ENCODE measurements around the gene NRF1. TPM values are rescaled to one million over a fixed set of nuclear protein-coding genes. Genes with fewer than 3 reads are reported as not detected.

NRF1 gene
- total RNA-seq, 1 experiment from 2014 or later = 25.9 TPM

DNA sequence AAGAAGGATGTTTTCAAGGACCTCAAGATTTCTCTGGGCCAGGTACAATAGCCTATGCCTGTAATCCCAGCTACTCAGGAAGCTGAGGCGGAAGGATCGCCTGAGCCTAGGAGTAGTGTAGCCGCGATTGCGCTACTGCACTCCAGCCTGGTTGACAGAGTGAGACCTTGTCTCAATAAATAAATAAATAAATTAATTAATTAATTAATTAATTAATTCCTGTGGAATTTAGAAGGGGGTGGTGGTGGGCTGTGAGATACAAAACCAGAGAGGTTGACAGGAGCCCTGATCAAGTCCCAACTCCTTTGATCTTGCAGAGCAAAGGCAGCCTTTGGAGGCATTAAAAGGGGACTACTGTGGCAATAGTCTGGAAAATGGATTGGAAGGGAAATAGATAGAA is 39.3 kb upstream of the NRF1 start:
- H3K4me1 ChIP-seq (ENCODE audit: control insufficient read depth in 1 of 2, insufficient read depth in 2 of 2, low read length in 2 of 2) = peaks cover 13 to 16% of the 10 kb centered on the region in 2 experiments

DNA sequence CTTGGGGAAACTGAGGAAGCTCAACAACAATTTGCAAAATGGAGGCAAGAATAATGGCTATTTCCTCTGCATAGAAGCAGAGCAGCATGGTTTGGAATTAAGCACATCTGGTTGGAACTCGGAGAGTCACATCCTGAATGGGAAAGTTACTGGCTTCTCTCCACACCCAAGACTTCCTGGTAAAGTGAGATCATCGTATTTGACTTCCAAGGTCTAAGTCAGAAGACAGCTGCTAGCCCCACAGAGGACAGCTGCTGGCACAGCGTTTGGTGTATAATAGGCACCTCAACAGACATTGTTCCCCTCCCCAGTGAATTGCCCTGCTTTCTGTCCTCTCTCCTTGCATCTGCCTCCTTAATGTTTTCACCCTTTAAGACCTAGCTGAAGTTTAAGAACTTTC is 37.0 kb upstream of the NRF1 start:
- Histone ChIP-seq H3K9me2 (ENCODE audit: insufficient read depth) (no peaks in the 10 kb centered on the region), H2AFZ (ENCODE audit: low read depth, low read length, poor library complexity, severe bottlenecking) (no peak overlapping the region), H3K9me3 (ENCODE audit: control insufficient read depth in 1 of 2, insufficient read depth in 1 of 2, low read depth in 1 of 2, low read length in 2 of 2) (peaks cover 0 to 3% of the 10 kb centered on the region in 2 experiments; a peak in 2 of 4 replicates), H3K9ac (ENCODE audit: low read length) (no peak overlapping the region), H3K4me2 (ENCODE audit: low read length) (no peak overlapping the region), H4K20me1 (ENCODE audit: insufficient read depth) (no peaks in the 10 kb centered on the region), H3K27me3 (ENCODE audit: insufficient read depth, low read length) (no peaks in the 10 kb centered on the region), H3K4me1 (ENCODE audit: control insufficient read depth in 1 of 2, insufficient read depth in 2 of 2, low read length in 2 of 2) (peaks cover 8 to 11% of the 10 kb centered on the region in 2 experiments; a peak in 3 of 4 replicates), H3K27ac (ENCODE audit: low read depth, low read length) (no peak overlapping the region), H3K4me3 (replicated peaks in 1 of 2; ENCODE audit: low read depth in 1 of 2, low read length in 2 of 2) (no peak overlapping the region), H3K79me2 (ENCODE audit: insufficient read depth, low read length) (no peaks in the 10 kb centered on the region), H3K36me3 (ENCODE audit: control insufficient read depth in 1 of 2, insufficient read depth in 2 of 2, low read length in 2 of 2) (no peaks in the 10 kb centered on the region)
- ChIA-PET POLR2A (no interaction called here), RAD21 (ENCODE audit: low non-redundant PET in 1 of 2, low total read pairs in 2 of 2, uncharacterized antibody in 2 of 2, unreplicated experiment in 2 of 2) (no interaction called here), CTCF (no interaction called here)
- DNase-seq (ENCODE audit: low read depth, low spot score) (no peak), ATAC-seq (no peak)
- no TSS peak for BruUV-seq (replicated peaks)
- intact Hi-C loops (cut with micrococcal nuclease) = no loop called here
- TF ChIP-seq, protein P1, sequence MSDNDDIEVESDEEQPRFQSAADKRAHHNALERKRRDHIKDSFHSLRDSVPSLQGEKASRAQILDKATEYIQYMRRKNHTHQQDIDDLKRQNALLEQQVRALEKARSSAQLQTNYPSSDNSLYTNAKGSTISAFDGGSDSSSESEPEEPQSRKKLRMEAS (IDR thresholded peaks at IDR 0.05) = no peak
- TF ChIP-seq SIN3A (IDR thresholded peaks at IDR 0.05; ENCODE audit: low read depth) = no peak
- TF ChIP-seq RAD21 (IDR thresholded peaks at IDR 0.05; ENCODE audit: low read depth) = no peak
- no peak for TF ChIP-seq FOSL1 (IDR thresholded peaks at IDR 0.05; ENCODE audit: low read depth)
- no peak for TF ChIP-seq YY1 (IDR thresholded peaks at IDR 0.05; ENCODE audit: extremely low read depth, insufficient replicate concordance, low read depth, low read length)
- no peak for TF ChIP-seq SRF (IDR thresholded peaks at IDR 0.05; ENCODE audit: low read depth)
- TF ChIP-seq, protein P2, sequence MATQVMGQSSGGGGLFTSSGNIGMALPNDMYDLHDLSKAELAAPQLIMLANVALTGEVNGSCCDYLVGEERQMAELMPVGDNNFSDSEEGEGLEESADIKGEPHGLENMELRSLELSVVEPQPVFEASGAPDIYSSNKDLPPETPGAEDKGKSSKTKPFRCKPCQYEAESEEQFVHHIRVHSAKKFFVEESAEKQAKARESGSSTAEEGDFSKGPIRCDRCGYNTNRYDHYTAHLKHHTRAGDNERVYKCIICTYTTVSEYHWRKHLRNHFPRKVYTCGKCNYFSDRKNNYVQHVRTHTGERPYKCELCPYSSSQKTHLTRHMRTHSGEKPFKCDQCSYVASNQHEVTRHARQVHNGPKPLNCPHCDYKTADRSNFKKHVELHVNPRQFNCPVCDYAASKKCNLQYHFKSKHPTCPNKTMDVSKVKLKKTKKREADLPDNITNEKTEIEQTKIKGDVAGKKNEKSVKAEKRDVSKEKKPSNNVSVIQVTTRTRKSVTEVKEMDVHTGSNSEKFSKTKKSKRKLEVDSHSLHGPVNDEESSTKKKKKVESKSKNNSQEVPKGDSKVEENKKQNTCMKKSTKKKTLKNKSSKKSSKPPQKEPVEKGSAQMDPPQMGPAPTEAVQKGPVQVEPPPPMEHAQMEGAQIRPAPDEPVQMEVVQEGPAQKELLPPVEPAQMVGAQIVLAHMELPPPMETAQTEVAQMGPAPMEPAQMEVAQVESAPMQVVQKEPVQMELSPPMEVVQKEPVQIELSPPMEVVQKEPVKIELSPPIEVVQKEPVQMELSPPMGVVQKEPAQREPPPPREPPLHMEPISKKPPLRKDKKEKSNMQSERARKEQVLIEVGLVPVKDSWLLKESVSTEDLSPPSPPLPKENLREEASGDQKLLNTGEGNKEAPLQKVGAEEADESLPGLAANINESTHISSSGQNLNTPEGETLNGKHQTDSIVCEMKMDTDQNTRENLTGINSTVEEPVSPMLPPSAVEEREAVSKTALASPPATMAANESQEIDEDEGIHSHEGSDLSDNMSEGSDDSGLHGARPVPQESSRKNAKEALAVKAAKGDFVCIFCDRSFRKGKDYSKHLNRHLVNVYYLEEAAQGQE (IDR thresholded peaks at IDR 0.05; ENCODE audit: low read depth) = no peak
- no peak for TF ChIP-seq POLR2AphosphoS5 (IDR thresholded peaks at IDR 0.05; ENCODE audit: low read depth, low read length)
- TF ChIP-seq, protein P3, sequence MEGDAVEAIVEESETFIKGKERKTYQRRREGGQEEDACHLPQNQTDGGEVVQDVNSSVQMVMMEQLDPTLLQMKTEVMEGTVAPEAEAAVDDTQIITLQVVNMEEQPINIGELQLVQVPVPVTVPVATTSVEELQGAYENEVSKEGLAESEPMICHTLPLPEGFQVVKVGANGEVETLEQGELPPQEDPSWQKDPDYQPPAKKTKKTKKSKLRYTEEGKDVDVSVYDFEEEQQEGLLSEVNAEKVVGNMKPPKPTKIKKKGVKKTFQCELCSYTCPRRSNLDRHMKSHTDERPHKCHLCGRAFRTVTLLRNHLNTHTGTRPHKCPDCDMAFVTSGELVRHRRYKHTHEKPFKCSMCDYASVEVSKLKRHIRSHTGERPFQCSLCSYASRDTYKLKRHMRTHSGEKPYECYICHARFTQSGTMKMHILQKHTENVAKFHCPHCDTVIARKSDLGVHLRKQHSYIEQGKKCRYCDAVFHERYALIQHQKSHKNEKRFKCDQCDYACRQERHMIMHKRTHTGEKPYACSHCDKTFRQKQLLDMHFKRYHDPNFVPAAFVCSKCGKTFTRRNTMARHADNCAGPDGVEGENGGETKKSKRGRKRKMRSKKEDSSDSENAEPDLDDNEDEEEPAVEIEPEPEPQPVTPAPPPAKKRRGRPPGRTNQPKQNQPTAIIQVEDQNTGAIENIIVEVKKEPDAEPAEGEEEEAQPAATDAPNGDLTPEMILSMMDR (IDR thresholded peaks at IDR 0.05 in 2 of 3, conservative IDR thresholded peaks at IDR 0.05 in 1 of 3; ENCODE audit: borderline replicate concordance in 1 of 3, insufficient read depth in 1 of 3, low read depth in 2 of 3, low read length in 2 of 3) = no peak
- TF ChIP-seq ZFX (IDR thresholded peaks at IDR 0.05) = no peak
- no peak for TF ChIP-seq ZNF274 (IDR thresholded peaks at IDR 0.05; ENCODE audit: low read depth, low read length)
- TF ChIP-seq JUND (IDR thresholded peaks at IDR 0.05) = no peak

More for the DNA sequence above, 39.3 kb upstream of the NRF1 start:
- BruUV-seq (replicated peaks) = no TSS peak
- RAD21 ChIA-PET (ENCODE audit: low non-redundant PET in 1 of 2, low total read pairs in 2 of 2, uncharacterized antibody in 2 of 2, unreplicated experiment in 2 of 2) = no interaction called here
- Histone ChIP-seq H3K9me3 (ENCODE audit: control insufficient read depth in 1 of 2, insufficient read depth in 1 of 2, low read depth in 1 of 2, low read length in 2 of 2) (no peaks in the 10 kb centered on the region; a peak in 1 of 4 replicates), H3K36me3 (ENCODE audit: control insufficient read depth in 1 of 2, insufficient read depth in 2 of 2, low read length in 2 of 2) (no peaks in the 10 kb centered on the region), H3K4me2 (ENCODE audit: low read length) (no peak overlapping the region), H3K4me3 (replicated peaks in 1 of 2; ENCODE audit: low read depth in 1 of 2, low read length in 2 of 2) (no peak overlapping the region), H3K9me2 (ENCODE audit: insufficient read depth) (no peaks in the 10 kb centered on the region), H2AFZ (ENCODE audit: low read depth, low read length, poor library complexity, severe bottlenecking) (no peak overlapping the region), H3K9ac (ENCODE audit: low read length) (no peak overlapping the region), H3K27ac (ENCODE audit: low read depth, low read length) (no peak overlapping the region), H3K79me2 (ENCODE audit: insufficient read depth, low read length) (no peaks in the 10 kb centered on the region), H4K20me1 (ENCODE audit: insufficient read depth) (no peaks in the 10 kb centered on the region), H3K27me3 (ENCODE audit: insufficient read depth, low read length) (no peaks in the 10 kb centered on the region)
- ATAC-seq (no peak), DNase-seq (ENCODE audit: low read depth, low spot score) (no peak)
- POLR2A ChIA-PET = no interaction called here
- TF ChIP-seq EZH2 (IDR thresholded peaks at IDR 0.05) (no peak), ZFX (IDR thresholded peaks at IDR 0.05) (no peak), CBX3 (IDR thresholded peaks at IDR 0.05; ENCODE audit: low read depth) (no peak), SP1 (IDR thresholded peaks at IDR 0.05; ENCODE audit: low read depth) (no peak), TCF7L2 (IDR thresholded peaks at IDR 0.05; ENCODE audit: borderline replicate concordance, extremely low read depth, insufficient read depth, insufficient read length) (no peak), SRF (IDR thresholded peaks at IDR 0.05; ENCODE audit: low read depth) (no peak), RAD21 (IDR thresholded peaks at IDR 0.05; ENCODE audit: low read depth) (no peak), CEBPB (IDR thresholded peaks at IDR 0.05; ENCODE audit: low read depth) (no peak)
- TF ChIP-seq, protein P1 (IDR thresholded peaks at IDR 0.05) = no peak
- CTCF ChIA-PET = interaction anchor here (1.9 kb wide), 1 partner anchor 36 kb away, joined by 4 read pairs; no protein-coding TSS in a partner anchor
- intact Hi-C loops (cut with micrococcal nuclease) = no loop called here
